Activated CD8-positive, alpha-beta memory T cell treated with anti-CD3 and anti-CD28 coated beads, Interleukin-2, amount 10 ng/mL, durations not matched to agents 7 days and 5 days (primary cell): Measurements from ENCODE around the gene SUPT6H. TPM values are rescaled to one million over a fixed set of nuclear protein-coding genes. Genes with fewer than 3 reads are reported as not detected.

Experiments used
- ATAC-seq: fragments of 150-1000 bp; cut with Tn5 transposase; one replicate; pipeline ENCODE4 v1.10.0; 2021; ENCODE audit warnings: moderate library complexity
- CTCF ChIA-PET: fragments of 350-600 bp; sonication (Branson Sonifier 250); formaldehyde crosslinking; loops from one replicate; lab custom pipeline; 2021; ENCODE audit warnings: antibody characterized with exemption; lab: Charles Lee
- DNase-seq: peaks from one replicate; pipeline ENCODE4 v3.0.0-alpha.2; 2020
- H3K27ac Mint-ChIP-seq: one replicate; pipeline ENCODE4 v1.8.0; 2021; ENCODE audit warnings: mild to moderate bottlenecking, mixed read lengths
- H3K27me3 Mint-ChIP-seq: one replicate; pipeline ENCODE4 v1.8.0; 2021; ENCODE audit warnings: mixed read lengths
- H3K36me3 Mint-ChIP-seq: one replicate; pipeline ENCODE4 v1.8.0; 2021; ENCODE audit warnings: mild to moderate bottlenecking, mixed read lengths
- H3K4me1 Mint-ChIP-seq: one replicate; pipeline ENCODE4 v1.8.0; 2021; ENCODE audit warnings: mixed read lengths
- H3K4me3 Mint-ChIP-seq: one replicate; pipeline ENCODE4 v1.8.0; 2021; ENCODE audit warnings: mild to moderate bottlenecking, moderate library complexity, mixed read lengths
- H3K9me3 Mint-ChIP-seq: one replicate; pipeline ENCODE4 v1.8.0; 2022; ENCODE audit warnings: low read depth, mixed read lengths
- total RNA-seq, 2 experiments: library from RNA; stranded (reverse); gene quantifications; one replicate each; pipeline ENCODE4 v1.2.3, GENCODE V29; 2021

The SUPT6H gene
- 10 to 100 TPM; 64.7 to 81.2 TPM for total RNA-seq

DNA sequence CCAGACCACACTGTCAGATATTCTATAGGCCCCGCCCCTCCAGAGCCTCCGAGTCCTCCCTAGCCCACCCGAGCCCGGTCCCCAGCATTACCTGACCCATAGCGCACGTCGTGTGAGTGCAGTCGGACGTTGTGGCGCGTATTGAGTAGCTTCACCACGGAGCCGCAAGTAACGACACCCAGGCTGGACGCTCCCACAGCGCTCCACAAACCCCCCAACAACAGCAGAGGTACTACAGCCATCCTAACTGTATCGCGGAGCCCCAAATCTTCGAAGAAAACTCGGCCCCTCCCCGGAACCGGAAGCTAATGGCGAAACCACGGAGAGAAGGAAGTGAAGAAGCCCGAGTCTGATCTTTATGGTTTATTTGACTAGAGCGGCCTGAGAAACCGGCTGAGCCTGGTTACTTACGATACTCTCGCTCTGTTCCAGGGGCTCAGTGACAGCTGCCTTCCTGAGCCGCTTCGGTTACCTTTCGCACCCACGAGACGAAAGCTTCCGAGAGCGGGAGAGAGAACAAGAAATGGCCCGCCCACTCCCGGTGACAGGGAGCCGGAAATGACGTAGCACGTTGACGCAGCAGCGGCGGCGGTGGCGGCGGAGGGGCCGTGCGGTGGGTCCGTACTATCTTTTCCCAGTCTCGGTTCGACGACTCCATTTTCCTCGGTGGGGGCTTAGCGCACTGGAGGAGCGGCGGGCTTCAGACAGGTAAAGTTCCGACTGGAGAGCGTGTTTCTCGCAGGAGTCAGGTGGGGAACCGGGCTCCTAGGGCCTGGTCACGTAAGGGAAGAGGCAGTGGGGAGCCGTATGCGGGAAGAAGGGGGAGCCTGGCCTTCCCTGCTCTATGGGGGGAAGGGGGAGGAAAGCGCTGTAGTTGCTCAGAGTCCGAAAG is at the start of gene SUPT6H, which contains the start of gene SDF2:
Gene SUPT6H, plus strand, starts transcription at position 571 of the 892 bp plus-strand sequence. CDS start 11,197 bp downstream, outside the sequence.
Gene SDF2, minus strand, starts transcription at position 272 of the 892 bp plus-strand sequence. Its CDS starts 30 bp downstream, at position 242.
- no peaks in the 10 kb centered on the region for H3K27me3 Mint-ChIP-seq
- H3K9me3 Mint-ChIP-seq = no peaks in the 10 kb centered on the region
- peaks cover 38% of the 10 kb centered on the region for H3K36me3 Mint-ChIP-seq
- H3K27ac Mint-ChIP-seq = peak within 1 kb of the TSS; percentile 99
- ATAC-seq (peak; percentile 90), DNase-seq (peak; percentile 95)
- peaks cover 48% of the 10 kb centered on the region for H3K4me1 Mint-ChIP-seq
- peak within 1 kb of the TSS; percentile 97 for H3K4me3 Mint-ChIP-seq
- CTCF ChIA-PET = interaction anchor here (1.1 to 5.2 kb wide), 12 partner anchors 9 to 455 kb away, joined by 3 to 102 read pairs (median 5); partner anchors contain the start of genes BLTP2, NEK8, PHF12 and PROCA1

DNA sequence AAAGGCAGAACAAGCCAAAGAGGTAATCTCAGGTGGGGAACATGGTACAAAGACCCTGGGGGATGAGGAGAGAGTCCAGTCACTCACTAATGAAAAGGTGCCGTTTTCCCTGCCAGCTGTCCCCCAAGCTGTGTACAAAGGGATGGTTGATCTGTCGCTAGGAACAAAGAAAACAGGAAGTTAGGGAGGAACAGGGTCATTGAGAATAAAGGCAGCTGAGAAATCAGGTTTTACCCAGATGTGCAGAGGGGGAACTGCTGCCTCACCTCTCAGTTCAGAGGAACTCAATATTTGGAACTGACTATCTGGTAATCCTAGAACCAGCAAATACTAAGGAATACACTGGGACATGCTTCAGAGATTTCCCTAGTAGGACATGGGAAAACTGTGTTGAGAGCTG is 49.5 kb upstream of the SUPT6H start:
- Mint-ChIP-seq H3K9me3 (no peaks in the 10 kb centered on the region), H3K4me3 (no peak overlapping the region), H3K4me1 (no peaks in the 10 kb centered on the region), H3K27me3 (no peaks in the 10 kb centered on the region), H3K27ac (no peak overlapping the region), H3K36me3 (peaks cover 33% of the 10 kb centered on the region)
- ATAC-seq = no peak
- CTCF ChIA-PET = interaction anchor here (0.8 to 2.2 kb wide), 15 partner anchors 10 to 118 kb away, joined by 3 to 14 read pairs (median 5); no protein-coding TSS in a partner anchor
- no peak for DNase-seq

GRCh38 chr17:28612936-28613872 is 48.8 kb upstream of the SUPT6H start:
- Mint-ChIP-seq H3K36me3 (peaks cover 35% of the 10 kb centered on the region), H3K9me3 (no peaks in the 10 kb centered on the region), H3K27ac (peak overlapping the region; percentile 47), H3K27me3 (no peaks in the 10 kb centered on the region), H3K4me3 (no peak overlapping the region), H3K4me1 (no peaks in the 10 kb centered on the region)
- peak; percentile 63 for ATAC-seq
- DNase-seq = peak; percentile 50
- CTCF ChIA-PET = interaction anchor here (0.8 to 2.2 kb wide), 17 partner anchors 10 to 118 kb away, joined by 3 to 14 read pairs (median 5); partner anchors contain the start of gene ALDOC

DNA sequence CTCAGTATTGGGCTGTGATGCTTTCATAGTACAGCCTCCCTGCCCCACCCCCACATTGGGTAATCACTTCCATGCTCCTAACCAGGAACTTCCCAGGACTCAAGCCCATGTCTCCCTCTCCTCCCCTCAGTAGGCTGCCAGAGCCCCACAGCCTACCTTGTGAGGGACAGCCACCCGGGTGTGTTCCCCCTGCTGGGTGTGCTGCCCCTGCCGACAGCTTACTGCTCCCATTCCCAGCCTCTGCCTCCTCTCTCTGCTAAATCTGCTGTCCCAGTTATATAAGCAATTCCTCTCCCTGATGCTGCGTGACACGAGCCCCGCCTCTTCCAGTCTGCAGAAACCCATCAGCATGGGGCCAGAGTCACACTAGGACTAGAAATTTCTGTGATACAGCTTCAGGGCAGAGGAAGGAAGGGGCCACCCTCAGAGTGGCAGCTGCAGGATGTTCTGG is 48.0 kb upstream of the SUPT6H start, which contains the start of gene RSKR:
Gene RSKR, minus strand, starts transcription at position 255 of the 451 bp plus-strand sequence. Its CDS starts 24 bp downstream, at position 231.
- ATAC-seq (no peak), DNase-seq (no peak)
- Mint-ChIP-seq H3K36me3 (peaks cover 40% of the 10 kb centered on the region), H3K27ac (peak within 1 kb of the TSS; percentile 47), H3K4me1 (no peaks in the 10 kb centered on the region), H3K9me3 (no peaks in the 10 kb centered on the region), H3K4me3 (no peak within 1 kb of the TSS), H3K27me3 (no peaks in the 10 kb centered on the region)
- CTCF ChIA-PET = interaction anchor here (0.8 to 2.1 kb wide), 7 partner anchors 14 to 119 kb away, joined by 3 to 14 read pairs (median 5); partner anchors contain the start of gene ALDOC

DNA sequence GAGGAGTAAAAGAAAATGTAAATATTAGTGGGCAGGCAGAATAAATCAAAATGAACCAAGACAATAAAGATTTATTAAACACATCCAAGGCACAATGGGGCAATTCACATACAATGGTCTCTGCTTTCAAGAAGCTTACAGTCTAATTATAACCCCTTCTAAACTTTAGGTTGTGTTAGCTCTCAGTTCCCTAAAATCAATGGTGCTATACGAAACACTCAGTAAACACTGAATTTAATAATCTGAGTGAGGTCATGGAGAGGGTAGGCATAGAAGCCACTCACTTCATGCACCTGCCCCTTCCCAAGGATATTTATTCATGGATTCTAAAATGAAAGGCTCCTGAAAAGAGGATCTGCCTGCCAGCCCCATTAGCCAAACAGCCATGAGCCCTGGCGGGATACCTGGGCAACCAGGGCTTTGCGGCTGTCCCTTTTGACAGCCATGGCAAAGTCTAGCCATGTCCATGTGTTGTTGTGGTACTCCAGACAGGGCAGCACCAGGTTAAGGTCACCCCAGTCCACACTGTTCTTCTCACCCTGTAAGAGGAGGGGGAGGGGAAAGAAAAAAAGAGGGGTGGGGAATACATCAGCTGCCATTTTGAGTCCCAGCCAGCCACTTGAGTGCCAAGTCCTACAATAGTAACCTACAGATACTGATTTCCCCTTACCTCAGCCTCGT is 46.6 kb upstream of the SUPT6H start:
- Mint-ChIP-seq H3K27ac (no peak overlapping the region), H3K36me3 (peaks cover 46% of the 10 kb centered on the region), H3K4me1 (no peaks in the 10 kb centered on the region), H3K9me3 (no peaks in the 10 kb centered on the region), H3K27me3 (no peaks in the 10 kb centered on the region), H3K4me3 (no peak overlapping the region)
- no peak for DNase-seq
- no peak for ATAC-seq
- CTCF ChIA-PET = interaction anchor here (0.6 to 1.9 kb wide), 2 partner anchors 46 to 65 kb away, joined by 4 read pairs; no protein-coding TSS in a partner anchor

GRCh38 chr17:28616281-28616680 is 45.7 kb upstream of the SUPT6H start:
- Mint-ChIP-seq H3K4me1 (no peaks in the 10 kb centered on the region), H3K9me3 (no peaks in the 10 kb centered on the region), H3K36me3 (peaks cover 48% of the 10 kb centered on the region), H3K4me3 (no peak overlapping the region), H3K27me3 (no peaks in the 10 kb centered on the region), H3K27ac (no peak overlapping the region)
- DNase-seq (no peak), ATAC-seq (no peak)
- CTCF ChIA-PET = interaction anchor here (1.2 to 1.9 kb wide), 2 partner anchors 31 to 66 kb away, joined by 3 to 4 read pairs; no protein-coding TSS in a partner anchor

- CTCF ChIA-PET = interaction anchor here (1.0 to 1.7 kb wide), 2 partner anchors 16 to 27 kb away, joined by 3 to 6 read pairs; partner anchors contain the start of gene BLTP2
- no peak for ATAC-seq
Observed at GRCh38 chr17:28618464-28618863, 43.5 kb upstream of the SUPT6H start.

GRCh38 chr17:28620010-28620409 is 42.0 kb upstream of the SUPT6H start:
- DNase-seq (no peak), ATAC-seq (no peak)
- Mint-ChIP-seq H3K9me3 (no peaks in the 10 kb centered on the region), H3K36me3 (peaks cover 56% of the 10 kb centered on the region), H3K27me3 (no peaks in the 10 kb centered on the region), H3K4me1 (no peaks in the 10 kb centered on the region), H3K27ac (no peak overlapping the region), H3K4me3 (no peak overlapping the region)
- CTCF ChIA-PET = no interaction called here

More at GRCh38 chr17:28618464-28618863, 43.5 kb upstream of the SUPT6H start:
- H3K4me1 Mint-ChIP-seq = no peaks in the 10 kb centered on the region
- no peaks in the 10 kb centered on the region for H3K27me3 Mint-ChIP-seq
- peaks cover 61% of the 10 kb centered on the region for H3K36me3 Mint-ChIP-seq
- DNase-seq = no peak
- H3K4me3 Mint-ChIP-seq = no peak overlapping the region
- H3K9me3 Mint-ChIP-seq = no peaks in the 10 kb centered on the region
- no peak overlapping the region for H3K27ac Mint-ChIP-seq

GRCh38 chr17:28622186-28622585 is 39.8 kb upstream of the SUPT6H start:
- H3K27ac Mint-ChIP-seq = no peak overlapping the region
- H3K9me3 Mint-ChIP-seq = no peaks in the 10 kb centered on the region
- no peak overlapping the region for H3K4me3 Mint-ChIP-seq
- no peaks in the 10 kb centered on the region for H3K4me1 Mint-ChIP-seq
- H3K27me3 Mint-ChIP-seq = no peaks in the 10 kb centered on the region
- ATAC-seq (no peak), DNase-seq (no peak)
- CTCF ChIA-PET = interaction anchor here (1.1 kb wide), 1 partner anchor 24 kb away, joined by 4 read pairs; no protein-coding TSS in a partner anchor
- H3K36me3 Mint-ChIP-seq = peaks cover 57% of the 10 kb centered on the region

- ATAC-seq (no peak), DNase-seq (no peak)
- H3K4me3 Mint-ChIP-seq = no peak overlapping the region
- H3K36me3 Mint-ChIP-seq = peaks cover 58% of the 10 kb centered on the region
- H3K27me3 Mint-ChIP-seq = no peaks in the 10 kb centered on the region
- H3K27ac Mint-ChIP-seq = no peak overlapping the region
- CTCF ChIA-PET = interaction anchor here (0.6 to 1.0 kb wide), 3 partner anchors 22 to 139 kb away, joined by 3 read pairs; no protein-coding TSS in a partner anchor
- no peaks in the 10 kb centered on the region for H3K4me1 Mint-ChIP-seq
- H3K9me3 Mint-ChIP-seq = no peaks in the 10 kb centered on the region
Observed at GRCh38 chr17:28623696-28624095, 38.3 kb upstream of the SUPT6H start.

DNA sequence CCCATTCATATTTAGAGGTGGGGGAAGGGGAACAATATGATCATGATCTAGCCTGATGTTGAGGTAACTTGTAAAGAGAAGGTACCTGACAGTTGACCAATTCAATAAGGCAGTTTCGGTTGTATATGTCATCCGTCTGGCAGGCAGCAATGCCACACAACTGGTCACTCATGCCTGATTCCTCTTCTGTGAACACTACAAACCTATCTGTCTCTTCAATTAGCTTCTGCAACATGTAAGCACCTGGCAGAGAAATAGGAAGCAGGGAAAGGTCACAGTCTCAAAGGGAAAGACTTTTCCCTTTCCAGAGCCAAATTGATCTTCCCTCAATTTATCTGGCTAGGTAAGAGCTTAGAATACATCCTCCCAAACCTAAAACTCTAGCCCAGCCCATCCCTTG is 37.9 kb upstream of the SUPT6H start:
- Mint-ChIP-seq H3K36me3 (peaks cover 53% of the 10 kb centered on the region), H3K4me1 (no peaks in the 10 kb centered on the region), H3K9me3 (no peaks in the 10 kb centered on the region), H3K27me3 (no peaks in the 10 kb centered on the region), H3K27ac (no peak overlapping the region), H3K4me3 (no peak overlapping the region)
- CTCF ChIA-PET = interaction anchor here (0.6 to 1.0 kb wide), 2 partner anchors 23 to 138 kb away, joined by 3 read pairs; no protein-coding TSS in a partner anchor
- no peak for ATAC-seq
- no peak for DNase-seq

DNA sequence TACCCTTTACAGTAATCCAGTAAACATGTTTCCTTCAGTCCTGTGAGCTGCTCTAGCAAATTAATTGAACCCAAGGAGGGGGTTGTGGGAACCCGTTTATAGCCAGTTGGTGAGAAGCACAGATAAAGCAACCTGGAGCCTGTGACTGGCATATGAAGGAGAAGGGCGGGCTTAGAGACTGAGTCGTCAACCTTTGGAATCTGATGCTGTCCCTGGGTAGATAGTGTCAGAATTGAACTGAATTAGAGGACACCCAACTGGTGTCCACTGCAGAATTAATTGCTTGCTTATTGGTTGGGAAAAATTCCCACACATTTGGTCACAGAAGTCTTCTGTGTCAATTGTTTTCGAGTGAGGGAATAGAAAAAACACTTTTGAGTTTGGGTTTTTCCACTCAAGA is 35.2 kb upstream of the SUPT6H start:
- H3K4me3 Mint-ChIP-seq = no peak overlapping the region
- H3K36me3 Mint-ChIP-seq = peaks cover 44% of the 10 kb centered on the region
- no peaks in the 10 kb centered on the region for H3K4me1 Mint-ChIP-seq
- H3K27ac Mint-ChIP-seq = no peak overlapping the region
- CTCF ChIA-PET = interaction anchor here (1.4 to 1.7 kb wide), 2 partner anchors 16 to 55 kb away, joined by 4 read pairs; no protein-coding TSS in a partner anchor
- DNase-seq = no peak
- H3K27me3 Mint-ChIP-seq = no peaks in the 10 kb centered on the region
- no peak for ATAC-seq
- no peaks in the 10 kb centered on the region for H3K9me3 Mint-ChIP-seq
